Right ventricle myocardium inferior (tissue), 1 donor: ENCODE data around the gene DNAH17. TPM values are rescaled to one million over a fixed set of nuclear protein-coding genes. Genes with fewer than 3 reads are reported as not detected.

Source experiments
- ATAC-seq: fragments of 200-7000 bp; cut with Tn5 transposase; one replicate; pipeline ENCODE4 v1.9.1; 2020; ENCODE audit warnings: mild to moderate bottlenecking, moderate library complexity
- DNase-seq: peaks from one replicate; pipeline ENCODE4 v3.0.0; 2021; ENCODE audit errors: missing footprints
- intact Hi-C: fragments of 100-400 bp; cut with DNase I; formaldehyde crosslinking; loops from one replicate; pipeline ENCODE4 v1.11.0; 2022
- total RNA-seq: library from RNA; stranded (reverse); fragmentation: NEBNext Ultra II Directional; extraction: Animal tissue kit (Norgen Biotek cat#: 25700); gene quantifications from one replicate; pipeline ENCODE4 v1.2.1, GENCODE V29; 2021
- donor health status: DM: no; HTN: yes; CAD: no; lungs with severe emphysema.

The DNAH17 gene
- total RNA-seq, 1 donor from 2014 or later, result not detected

DNA sequence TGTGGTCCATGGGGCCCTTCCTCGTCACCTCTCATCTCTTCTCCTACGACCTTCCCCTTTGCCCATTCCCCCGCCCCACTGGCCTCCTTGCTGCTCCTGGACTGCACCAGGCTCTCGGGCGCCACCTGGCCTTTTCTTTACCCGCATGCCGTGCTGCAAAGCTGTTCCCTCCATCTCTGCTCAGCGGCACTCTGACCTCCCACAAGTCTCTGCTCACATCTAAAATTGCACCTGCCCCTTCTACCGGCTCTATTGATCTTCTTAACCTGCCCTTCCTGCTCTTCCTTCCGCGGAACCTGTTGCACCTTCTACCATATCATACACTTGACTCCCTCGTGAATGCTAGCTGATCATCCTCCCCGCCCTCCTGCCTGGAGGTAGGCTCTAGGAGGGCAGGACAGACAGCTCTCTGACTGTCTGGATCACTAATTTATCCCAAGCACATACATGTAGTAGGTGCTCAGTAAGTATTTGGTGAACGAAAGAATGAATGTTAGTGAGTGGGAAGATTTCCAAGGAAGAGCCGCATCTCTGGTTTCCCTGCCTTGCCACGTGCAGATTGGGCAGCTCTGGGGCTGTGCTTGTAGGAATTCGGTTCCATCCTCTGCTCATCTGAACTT is 17.3 kb downstream of the DNAH17 start:
- ATAC-seq (no peak), DNase-seq (no peak)
- intact Hi-C loops, result no loop called here

DNA sequence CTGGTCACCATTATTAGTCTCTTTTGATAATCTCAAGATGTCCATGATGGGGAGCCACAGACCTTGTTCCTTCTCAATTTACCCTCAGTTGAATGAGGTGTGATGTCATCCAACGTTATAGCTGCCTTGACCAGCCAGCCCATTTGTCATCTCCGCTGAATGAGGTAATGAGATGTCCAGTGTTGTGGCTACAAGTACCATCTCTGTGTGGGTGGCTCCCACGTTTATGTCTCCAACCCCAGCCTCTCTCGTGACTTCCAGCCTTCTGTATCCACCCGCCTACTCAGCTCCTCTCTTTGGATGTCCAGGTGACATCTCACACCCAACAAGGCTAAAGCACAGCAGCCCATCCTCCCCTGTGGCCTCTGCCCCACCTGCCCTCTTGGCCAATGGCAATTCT is 18.2 kb downstream of the DNAH17 start:
- ATAC-seq (no peak), DNase-seq (no peak)
- intact Hi-C loops, result no loop called here

DNA sequence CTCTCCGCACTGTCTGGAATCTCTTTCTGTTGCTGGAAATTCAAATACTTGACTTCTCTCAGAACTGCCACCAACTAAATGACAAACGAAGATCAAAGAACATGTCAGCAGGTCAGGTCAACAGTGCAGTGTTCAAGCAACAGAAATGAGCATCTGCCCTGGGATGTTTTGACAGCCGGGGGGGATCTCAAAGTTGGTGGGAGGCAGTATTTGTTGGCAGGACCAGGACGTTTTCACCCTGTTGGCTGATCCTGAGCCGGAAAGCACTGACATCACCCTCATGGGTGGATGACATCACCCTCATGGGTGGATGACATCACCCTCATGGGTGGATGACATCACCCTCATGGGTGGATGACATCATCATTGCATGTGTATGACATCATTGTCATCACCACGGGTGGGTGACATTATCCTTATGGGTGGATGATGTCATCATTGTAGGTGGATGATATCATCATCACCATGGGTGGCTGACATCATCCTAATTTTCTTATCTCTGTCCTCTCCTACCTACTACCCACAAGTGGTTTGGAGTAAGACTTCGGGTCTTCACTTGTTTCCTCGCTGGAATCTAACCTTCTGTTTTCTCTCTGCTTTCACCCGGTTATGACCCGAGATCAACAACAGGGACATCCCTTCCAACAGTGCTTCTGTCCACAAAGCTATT is 18.9 kb downstream of the DNAH17 start:
- no peak for DNase-seq
- no peak for ATAC-seq
- intact Hi-C loops, result no loop called here

DNA sequence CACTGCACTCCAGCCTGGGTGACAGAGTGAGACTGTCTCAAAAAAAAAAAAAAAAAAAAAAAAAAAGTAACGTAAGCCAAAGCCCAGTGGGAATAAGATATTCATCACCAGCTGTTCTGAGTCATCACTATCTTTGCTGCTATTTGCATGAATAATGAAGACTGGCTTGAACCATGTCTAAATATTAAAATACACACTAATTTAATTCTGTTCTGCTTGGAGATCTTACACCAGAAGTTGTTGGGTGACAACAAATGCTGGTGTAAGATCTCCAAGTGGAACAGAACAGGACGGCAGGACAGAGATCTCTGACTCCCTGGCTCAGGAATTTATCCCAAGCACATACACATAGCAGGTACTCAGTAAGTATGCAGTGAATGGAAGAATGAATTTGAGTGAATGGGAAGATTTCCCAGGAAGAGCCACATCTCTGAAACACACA is 19.6 kb downstream of the DNAH17 start:
- no peak for ATAC-seq
- intact Hi-C loops, result no loop called here
- no peak for DNase-seq

DNA sequence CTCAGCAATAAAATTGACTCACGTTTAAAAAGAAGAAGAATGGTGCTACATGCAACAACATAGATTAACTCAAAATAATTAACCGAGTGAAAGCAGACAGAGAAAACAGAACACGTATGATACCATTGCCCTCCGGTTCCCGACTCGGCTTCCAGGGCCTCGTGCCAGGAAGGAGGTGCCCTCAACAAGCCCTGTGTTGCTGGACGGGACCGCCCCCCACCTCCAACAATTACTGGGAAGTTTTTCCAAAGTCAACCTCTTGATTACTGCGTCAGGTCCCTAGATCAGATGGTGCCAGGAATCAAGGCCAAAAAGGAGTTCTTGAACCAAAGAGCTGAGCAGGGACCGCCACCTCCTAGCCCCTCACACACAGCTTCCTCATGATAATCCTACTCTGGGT is 20.4 kb downstream of the DNAH17 start:
- DNase-seq, result no peak
- ATAC-seq, result no peak
- intact Hi-C loops, result no loop called here

DNA sequence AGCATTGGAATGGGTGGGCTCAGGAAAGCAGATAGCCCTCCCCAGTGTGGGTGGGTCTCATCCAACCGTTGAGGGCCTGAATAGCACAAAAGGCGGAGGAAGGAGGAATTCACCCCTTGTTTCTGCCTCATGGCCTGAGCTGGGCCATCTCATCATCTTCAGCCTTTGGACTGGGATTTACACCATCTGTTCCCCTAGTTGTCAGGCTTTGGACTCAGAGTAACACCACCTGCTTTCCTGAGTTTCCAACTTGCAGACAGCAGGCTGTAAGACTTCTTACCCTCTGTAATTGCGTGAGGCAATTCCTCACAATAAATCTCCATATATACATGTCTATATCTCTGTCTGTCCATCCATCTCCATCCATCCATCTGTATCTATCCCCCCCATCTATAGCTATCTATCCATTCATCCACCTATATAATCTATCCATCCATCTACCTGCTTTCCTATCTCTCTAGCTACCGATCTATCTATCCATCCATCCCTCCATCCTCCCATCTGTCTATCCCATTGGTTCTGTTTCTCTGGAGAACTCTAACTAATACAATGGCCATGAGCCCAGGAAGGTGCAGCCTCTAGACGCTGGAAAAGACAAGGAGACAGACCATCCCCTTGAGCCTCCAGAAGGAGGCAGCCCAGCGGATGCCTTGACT is 21.3 kb downstream of the DNAH17 start:
- intact Hi-C loops, result no loop called here
- ATAC-seq, result no peak
- no peak for DNase-seq

DNA sequence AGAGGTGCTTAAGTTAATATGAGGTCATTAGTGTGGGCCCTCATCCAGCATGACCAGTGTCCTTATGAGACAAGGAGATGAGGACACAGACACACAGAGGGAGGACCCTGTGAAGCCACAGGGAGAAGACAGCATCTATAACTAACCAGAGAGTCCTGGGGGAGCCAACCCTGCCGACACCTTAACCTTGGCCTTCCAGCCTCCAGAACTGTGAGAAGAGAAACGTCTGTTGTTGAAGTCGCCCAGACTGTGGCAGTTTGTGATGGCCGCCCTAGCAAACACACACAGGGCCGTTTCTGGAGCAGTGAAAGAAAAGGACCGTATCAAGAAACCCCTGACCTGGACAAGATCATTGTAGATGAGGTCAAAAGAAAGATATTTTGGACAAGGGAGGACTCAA is 26.7 kb downstream of the DNAH17 start:
- DNase-seq (no peak), ATAC-seq (no peak)
- intact Hi-C loops, result no loop called here

DNA sequence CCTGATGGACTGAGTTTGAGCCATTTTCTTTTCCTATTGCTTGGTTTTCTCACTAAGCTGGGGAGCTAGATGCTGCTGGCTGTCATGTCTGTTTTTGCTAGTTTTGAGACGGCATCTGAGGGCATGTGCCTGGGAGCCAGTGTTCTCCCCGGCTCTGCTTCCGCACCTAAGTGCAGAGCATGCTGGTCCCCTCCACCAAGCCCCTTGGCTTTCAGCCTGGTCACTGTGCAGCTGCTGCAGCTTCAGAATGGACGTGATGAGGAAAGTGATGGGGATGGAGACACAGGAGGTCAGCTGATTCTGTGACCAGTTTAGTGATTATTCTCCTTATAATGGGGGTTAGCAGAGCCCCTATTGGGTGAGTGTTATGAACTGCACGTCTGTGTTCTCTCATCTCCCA is 28.5 kb downstream of the DNAH17 start:
- DNase-seq, result no peak
- intact Hi-C loops, result no loop called here
- no peak for ATAC-seq

DNA sequence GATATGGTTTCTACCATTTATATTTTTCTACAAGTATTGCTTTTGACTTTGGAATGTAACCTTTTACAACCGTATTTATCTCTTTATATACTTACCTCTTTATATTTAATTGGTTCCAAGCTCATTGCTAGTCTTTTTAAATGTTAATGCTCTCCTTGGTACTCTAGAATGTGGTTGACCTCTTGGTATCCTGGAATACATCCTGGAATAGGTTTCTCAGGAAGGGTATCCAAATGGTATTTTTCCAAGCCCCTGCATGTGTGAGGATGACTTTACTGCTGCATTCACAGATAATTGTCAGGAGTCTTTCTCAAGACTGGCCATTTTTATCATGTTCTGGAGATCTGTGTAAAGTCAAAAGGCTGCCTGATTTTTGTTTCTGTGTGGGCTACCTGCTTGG is 30.2 kb downstream of the DNAH17 start:
- DNase-seq (no peak), ATAC-seq (no peak)
- intact Hi-C loops, result no loop called here

DNA sequence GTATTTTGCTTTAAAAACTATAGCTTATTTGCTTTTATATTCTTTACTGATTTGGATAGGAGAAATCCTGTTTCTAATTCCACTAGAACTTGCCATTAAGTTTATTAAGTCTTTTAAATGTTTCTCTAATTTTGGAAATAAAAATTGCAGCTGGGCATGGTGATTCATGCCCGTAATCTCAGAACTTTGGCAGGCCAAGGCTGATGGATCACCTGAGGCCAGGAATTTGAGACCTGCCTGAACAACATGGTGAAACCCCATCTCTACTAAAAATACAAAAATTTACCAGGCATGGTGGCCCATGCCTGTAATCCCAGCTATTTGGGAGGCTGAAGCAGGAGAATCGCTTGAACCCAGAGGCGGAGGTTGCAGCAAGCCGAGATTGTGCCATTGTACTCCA is 30.7 kb downstream of the DNAH17 start:
- intact Hi-C loops, result no loop called here
- ATAC-seq, result no peak

DNA sequence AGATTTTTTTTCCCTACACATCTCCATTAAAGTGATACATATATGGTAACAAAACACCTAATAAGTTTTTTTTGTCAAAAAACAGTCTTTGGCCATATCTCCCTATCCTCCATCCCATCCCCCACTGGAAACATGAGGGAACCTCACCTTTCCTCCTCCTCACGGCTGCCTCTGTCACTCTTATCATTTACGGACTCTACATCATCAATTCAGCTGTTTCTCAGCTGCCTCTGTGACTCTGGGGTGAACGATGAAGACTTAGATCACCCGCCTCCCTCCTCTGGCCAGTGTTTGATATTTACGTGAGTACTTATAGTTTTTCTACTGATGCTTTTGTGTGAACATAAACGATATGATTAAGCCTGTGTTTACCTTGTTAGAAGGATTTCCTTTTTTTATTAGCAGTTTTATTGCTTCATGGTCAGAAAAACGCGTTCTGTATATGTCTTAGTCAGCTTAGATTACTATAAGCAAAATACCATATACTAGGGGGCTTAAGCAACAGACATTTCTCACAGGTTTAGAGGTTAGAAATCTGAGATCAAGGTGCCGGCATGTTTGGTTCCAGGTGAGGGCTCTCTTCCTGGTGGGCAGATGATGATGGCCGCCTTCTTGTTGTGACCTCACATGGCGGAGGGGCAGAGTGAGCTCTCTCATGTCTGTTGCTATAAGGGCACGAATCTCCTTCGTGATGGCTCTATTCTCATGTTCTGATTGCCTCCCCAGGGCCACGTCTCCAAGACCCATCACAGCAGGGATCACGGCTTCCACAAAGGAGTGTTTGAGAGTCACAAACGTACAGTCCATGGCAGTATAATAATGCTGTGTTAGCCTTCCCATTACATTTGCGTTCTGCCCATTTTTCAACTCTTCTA is 32.1 kb downstream of the DNAH17 start:
- no peak for ATAC-seq
- DNase-seq, result no peak
- intact Hi-C loops, result no loop called here

More for the DNA sequence above, 30.7 kb downstream of the DNAH17 start:
- DNase-seq, result no peak

DNA sequence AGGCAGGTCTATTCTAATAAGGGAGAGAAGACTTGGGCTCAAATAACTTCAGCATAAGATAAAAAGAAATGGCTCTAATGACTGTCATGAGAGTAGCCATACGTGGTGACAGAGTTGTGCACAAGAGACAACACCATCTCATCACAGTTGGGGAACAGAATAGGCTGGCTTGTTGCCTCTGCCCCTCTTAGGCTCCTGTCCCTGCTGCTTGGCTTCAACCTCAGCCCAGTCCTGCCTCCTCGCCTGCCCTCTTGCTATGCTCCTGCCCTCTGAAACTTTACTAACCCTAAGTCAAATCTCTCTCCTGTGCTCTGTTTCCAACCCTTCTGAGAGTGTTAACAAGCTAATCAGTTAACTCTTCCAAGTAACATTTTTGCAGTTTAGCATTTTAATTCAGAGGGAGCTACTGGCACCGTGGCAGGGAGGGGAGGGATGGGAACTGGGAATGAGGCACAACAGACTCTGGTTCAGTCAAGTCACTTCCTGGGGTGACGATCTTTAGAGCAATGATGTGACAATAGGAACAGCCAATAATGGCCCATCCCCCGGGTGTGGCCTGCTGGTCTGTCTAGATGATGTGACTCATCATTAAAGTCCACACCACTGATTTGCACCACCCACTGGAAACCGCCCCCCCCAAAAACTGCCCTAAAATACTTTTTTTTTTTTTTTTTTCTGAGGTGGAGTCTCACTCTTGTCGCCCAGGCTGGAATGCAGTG is 35.5 kb downstream of the DNAH17 start:
- ATAC-seq (no peak), DNase-seq (no peak)

DNA sequence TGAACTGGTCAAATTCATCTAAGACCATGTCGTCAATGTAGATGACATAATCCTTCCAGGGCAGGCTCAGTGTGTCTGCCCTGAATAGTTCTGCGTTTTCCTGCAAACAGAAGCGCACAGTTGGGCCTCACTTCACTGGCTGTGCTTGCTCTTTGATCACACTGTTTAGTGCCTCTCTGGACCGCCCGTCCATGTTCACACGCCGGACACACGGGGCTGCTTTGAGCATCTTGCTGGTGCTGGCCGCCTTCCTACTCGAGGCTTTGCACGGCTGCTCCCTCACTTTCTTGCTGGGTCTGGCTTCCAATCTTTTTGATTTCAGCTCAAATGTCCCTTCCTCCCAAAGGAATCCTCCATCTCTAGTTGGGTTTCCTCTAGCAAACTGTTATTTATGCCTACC is 37.4 kb downstream of the DNAH17 start:
- DNase-seq, result no peak

More for the DNA sequence above, 35.5 kb downstream of the DNAH17 start:
- intact Hi-C loops, result no loop called here

DNA sequence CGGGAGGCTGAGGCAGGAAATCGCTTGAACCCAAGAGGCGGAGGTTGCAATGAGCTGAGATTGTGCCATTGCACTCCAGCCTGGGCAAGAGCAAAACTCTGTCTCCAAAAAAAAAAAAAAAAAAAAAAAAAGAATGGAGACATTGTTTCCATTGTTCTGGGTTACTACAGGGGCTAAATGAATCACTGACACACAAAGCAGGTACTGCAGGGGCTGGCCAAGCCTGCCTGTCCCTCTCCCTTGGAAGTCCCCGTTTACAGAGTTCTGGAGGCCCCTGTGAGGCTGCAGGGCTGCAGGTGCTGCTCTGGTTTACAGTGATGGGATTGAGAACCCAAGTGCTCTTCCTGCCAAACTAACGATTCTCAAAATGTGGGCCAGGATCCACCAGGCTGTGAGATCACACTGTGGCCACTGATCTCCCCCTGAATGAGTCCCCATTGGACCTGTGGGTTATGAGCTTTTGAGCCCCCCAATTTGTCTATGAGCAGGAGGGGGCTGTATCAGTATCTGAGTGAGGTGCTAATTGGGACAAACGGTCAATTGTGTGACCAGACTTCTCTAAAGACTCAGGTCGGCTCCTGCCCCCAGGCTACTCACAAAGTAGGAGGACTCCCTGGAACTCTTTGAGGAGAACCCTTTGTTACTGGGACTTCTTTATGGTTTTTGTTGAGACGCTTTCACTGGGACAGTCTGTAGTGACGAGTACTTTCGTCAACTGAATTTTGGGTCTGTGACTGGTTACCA is 39.0 kb downstream of the DNAH17 start:
- no peak for DNase-seq
- ATAC-seq, result no peak
- intact Hi-C loops, result no loop called here

More for the DNA sequence above, 37.4 kb downstream of the DNAH17 start:
- no peak for ATAC-seq
- intact Hi-C loops, result no loop called here

DNA sequence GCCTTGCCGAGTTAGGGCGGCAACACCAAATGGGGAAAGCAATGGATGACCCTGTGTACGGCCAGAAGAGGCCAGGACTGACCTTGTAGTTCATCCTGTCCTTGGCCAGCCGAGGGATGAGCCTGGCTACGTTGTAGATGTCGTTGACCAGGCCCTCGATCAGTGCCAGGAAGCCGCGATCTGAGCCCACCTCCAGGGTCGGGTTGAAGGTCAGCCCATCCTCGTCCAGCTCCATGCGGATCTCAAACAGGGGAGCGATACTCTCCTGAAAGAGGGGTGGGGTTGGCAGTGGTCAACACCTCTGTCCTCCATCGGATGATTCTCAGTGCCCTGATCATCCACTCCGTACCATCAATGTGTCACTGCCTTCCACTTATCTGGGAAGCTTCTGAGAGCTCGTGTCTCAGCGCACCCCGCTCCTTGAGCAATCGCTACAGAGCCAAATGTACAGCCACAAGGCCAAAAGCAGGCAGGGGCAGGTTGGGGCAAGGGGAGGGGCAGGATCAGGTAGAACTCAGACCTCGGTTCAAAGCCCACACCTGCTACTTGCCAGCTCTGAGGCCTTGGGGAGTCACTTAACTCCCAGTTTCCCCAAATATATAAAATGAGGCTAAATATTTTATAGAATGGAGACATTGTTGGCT is 39.9 kb downstream of the DNAH17 start:
- ATAC-seq (no peak), DNase-seq (no peak)
- intact Hi-C loops, result no loop called here

DNA sequence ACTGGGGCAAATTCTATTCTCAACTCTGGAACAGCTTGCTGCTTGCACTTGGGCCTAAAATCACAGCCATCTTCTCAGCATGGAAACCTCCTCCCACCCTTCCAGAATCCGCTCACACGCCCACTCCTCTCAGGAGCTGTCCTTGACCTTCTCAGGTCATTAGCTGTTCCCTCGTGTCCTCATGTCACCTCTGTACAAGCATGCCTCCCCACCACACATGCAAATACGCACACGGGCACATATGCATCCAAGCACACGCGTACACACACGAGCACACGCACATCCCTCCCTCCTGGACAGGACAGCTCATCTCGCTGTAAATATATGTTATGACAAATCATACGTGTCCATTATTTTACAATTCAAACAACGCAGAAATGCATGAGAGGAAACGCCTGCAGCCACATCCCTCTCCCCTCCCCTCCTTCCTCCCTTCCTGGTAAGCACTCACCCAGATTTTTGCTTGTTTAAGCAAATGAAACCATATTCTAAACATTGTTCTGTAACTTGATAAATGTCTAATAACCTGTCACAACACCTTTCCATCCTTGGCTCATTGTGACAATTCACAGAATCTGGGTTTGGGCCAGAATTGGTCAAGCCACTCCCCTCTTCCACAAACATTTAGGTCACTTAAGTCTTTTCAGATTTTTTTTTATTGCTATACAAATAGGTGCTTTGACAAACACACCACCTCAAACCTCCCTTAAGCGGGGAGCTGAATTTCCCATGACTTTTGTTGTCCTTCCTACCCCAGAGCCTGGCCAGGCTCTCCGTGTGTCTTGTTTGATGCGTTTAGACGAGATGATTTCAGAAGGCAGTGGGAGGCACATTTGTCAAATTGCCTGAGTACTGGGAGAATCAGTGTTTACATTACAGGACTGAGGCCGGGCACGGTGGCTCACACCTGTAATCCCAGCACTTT is 41.7 kb downstream of the DNAH17 start:
- intact Hi-C loops, result no loop called here
- peak; percentile 16 for ATAC-seq
- no peak for DNase-seq
